PFSK-1 (cell line): ENCODE measurements around the gene ZFHX3.

Experiments used
- FOXP2 ChIP-seq: optimal IDR thresholded peaks from 2 replicates; pipeline ENCODE3; 2011; ENCODE audit warnings: borderline replicate concordance, control low read depth, inconsistent platforms; ENCODE audit not compliant: insufficient read depth; ENCODE audit errors: extremely low read length, extremely low read depth
- POLR2AphosphoS5 ChIP-seq: IDR thresholded peaks from 2 replicates; pipeline ENCODE4 v1.6.1; 2012; ENCODE audit warnings: low read depth, mild to moderate bottlenecking, control low read depth, low read length, moderate library complexity
- SIN3A ChIP-seq: IDR thresholded peaks from 2 replicates; pipeline ENCODE4 v1.6.1; 2012; ENCODE audit warnings: mild to moderate bottlenecking, low read length, moderate library complexity, borderline replicate concordance; ENCODE audit not compliant: insufficient read depth
- TAF1 ChIP-seq: IDR thresholded peaks from 2 replicates; pipeline ENCODE4 v1.6.1; 2012; ENCODE audit warnings: low read length, control low read depth, borderline replicate concordance; ENCODE audit not compliant: insufficient read depth
- TF ChIP-seq, protein P1 (sequence below), 2 experiments: IDR thresholded peaks; 2 replicates each; pipeline versions ENCODE4 v1.6.1 to v1.8.0; 2011 to 2012; ENCODE audit warnings: low read depth in 2 of 2, low read length in 2 of 2, control low read depth in 1 of 2, inconsistent platforms in 1 of 2, mild to moderate bottlenecking in 1 of 2, moderate library complexity in 1 of 2; ENCODE audit not compliant: insufficient read depth in 1 of 2

Gene ZFHX3

DNA sequence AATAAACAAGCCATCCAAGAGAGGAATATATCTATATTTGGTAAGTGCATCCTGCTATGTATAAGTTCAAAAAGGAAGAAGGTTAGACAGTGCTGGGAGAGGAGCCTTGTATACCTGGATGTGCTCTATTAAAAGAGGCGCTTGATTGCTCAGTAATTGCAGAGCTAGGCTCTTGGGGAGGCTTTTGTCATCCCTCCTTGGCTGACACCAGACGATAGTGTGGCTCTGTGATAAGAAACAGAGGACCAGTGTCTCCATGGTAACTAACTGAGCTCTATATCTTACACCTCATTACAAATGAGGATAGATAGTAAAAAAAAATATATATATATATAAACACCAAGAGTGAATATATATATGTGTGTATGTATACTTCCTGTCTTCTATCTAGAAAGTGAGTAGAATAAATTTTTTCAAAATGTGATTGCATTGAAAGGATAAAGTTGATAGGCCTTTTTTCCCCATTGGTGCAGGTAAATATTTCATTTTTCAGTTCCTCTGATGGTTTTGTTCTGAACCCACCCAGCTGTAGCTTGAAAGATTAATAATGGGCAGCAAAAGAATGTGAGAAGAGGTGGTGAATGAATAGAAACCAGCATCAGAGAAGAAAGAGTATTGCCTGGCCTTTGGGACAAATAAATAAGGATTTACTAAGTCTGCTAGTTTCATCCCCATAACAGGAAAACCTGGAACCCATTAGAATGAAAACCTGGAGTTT, 303.7 kb downstream of the ZFHX3 start:
- TF ChIP-seq, protein P1, sequence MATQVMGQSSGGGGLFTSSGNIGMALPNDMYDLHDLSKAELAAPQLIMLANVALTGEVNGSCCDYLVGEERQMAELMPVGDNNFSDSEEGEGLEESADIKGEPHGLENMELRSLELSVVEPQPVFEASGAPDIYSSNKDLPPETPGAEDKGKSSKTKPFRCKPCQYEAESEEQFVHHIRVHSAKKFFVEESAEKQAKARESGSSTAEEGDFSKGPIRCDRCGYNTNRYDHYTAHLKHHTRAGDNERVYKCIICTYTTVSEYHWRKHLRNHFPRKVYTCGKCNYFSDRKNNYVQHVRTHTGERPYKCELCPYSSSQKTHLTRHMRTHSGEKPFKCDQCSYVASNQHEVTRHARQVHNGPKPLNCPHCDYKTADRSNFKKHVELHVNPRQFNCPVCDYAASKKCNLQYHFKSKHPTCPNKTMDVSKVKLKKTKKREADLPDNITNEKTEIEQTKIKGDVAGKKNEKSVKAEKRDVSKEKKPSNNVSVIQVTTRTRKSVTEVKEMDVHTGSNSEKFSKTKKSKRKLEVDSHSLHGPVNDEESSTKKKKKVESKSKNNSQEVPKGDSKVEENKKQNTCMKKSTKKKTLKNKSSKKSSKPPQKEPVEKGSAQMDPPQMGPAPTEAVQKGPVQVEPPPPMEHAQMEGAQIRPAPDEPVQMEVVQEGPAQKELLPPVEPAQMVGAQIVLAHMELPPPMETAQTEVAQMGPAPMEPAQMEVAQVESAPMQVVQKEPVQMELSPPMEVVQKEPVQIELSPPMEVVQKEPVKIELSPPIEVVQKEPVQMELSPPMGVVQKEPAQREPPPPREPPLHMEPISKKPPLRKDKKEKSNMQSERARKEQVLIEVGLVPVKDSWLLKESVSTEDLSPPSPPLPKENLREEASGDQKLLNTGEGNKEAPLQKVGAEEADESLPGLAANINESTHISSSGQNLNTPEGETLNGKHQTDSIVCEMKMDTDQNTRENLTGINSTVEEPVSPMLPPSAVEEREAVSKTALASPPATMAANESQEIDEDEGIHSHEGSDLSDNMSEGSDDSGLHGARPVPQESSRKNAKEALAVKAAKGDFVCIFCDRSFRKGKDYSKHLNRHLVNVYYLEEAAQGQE (IDR thresholded peaks at IDR 0.05; ENCODE audit: insufficient read depth in 1 of 2, low read depth in 2 of 2, low read length in 2 of 2), result no peak
- TF ChIP-seq SIN3A, result no peak
- no peak for TF ChIP-seq POLR2AphosphoS5
- TF ChIP-seq TAF1, result no peak
- TF ChIP-seq FOXP2, result no peak

DNA sequence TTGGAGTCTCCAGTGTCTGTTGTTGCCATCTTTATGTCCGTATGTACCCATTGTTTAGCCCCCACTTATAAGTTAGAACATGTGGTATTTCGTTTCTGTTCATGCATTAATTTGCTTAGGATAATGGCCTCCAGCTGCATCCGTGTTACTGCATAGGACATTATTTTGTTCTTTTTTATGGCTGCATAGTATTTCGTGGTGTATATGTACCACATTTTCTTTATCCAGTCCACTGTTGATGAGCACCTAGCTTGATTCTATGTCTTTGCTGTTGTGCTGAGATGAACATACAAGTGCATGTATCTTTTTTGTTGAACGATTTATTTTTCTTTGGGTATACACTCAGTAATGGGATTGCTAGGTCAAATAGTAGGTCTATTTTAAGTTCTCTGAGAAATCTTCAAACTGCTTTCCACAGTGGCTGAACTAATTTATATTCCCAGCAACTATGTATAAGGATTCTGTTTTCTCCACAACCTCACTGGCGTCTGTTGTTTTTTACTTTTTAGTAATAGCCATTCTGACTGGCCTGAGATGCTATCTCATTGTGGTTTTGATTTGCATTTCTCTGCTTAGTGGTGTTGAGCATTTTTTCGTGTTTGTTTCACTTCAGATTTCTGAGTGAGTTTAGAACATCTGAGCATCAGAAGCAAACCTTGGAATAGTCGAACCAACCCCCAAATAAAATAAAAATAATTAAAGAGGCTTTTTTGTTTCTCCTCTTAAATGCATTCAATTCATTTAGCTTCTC, 304.7 kb downstream of the ZFHX3 start:
- TF ChIP-seq TAF1, result no peak
- no peak for TF ChIP-seq POLR2AphosphoS5
- no peak for TF ChIP-seq FOXP2
- TF ChIP-seq SIN3A, result no peak
- TF ChIP-seq, protein P1 (IDR thresholded peaks at IDR 0.05; ENCODE audit: insufficient read depth in 1 of 2, low read depth in 2 of 2, low read length in 2 of 2), result no peak

DNA sequence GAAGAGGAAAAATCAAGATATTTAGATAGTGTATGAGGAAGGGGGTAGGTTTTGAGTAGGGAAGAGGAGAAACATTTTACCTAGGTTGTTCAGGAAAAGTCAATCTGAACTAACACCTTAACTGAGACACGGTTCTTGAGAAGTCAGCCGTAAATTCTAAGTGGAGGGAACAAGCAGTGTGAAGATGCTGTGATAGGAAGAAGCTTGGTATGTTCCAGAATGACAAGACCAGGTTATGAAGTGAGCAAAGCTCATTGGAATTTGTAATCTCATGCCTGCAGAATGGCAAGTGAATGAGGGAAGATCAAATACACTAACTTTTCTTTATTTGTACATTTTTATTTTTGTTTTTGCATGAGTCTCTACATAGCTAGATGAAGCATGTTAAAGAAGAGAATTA, 307.6 kb downstream of the ZFHX3 start:
- no peak for TF ChIP-seq SIN3A
- no peak for TF ChIP-seq TAF1
- TF ChIP-seq POLR2AphosphoS5, result no peak
- TF ChIP-seq, protein P1 (IDR thresholded peaks at IDR 0.05; ENCODE audit: insufficient read depth in 1 of 2, low read depth in 2 of 2, low read length in 2 of 2), result no peak
- no peak for TF ChIP-seq FOXP2

DNA sequence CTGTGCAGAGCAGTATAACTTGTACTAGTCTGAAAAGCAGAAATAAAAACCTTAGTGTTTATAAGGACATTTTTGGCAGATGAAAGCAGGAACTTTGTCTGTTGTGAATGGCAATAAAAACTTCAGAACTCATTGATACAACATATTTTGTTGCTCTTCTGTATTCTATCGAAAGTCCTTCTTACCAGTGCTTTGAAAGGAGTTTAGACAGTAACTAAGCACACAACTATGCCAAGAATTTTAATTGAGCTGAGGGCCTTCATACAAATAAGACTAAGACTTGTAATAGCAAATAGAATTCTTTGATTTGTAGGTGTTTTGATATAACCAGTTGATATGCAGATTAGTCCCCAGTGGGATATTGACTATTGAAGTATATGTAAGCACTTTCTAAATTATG, 308.4 kb downstream of the ZFHX3 start:
- TF ChIP-seq, protein P1 (IDR thresholded peaks at IDR 0.05; ENCODE audit: insufficient read depth in 1 of 2, low read depth in 2 of 2, low read length in 2 of 2), result no peak
- TF ChIP-seq TAF1 (no peak), SIN3A (no peak), POLR2AphosphoS5 (no peak)

DNA sequence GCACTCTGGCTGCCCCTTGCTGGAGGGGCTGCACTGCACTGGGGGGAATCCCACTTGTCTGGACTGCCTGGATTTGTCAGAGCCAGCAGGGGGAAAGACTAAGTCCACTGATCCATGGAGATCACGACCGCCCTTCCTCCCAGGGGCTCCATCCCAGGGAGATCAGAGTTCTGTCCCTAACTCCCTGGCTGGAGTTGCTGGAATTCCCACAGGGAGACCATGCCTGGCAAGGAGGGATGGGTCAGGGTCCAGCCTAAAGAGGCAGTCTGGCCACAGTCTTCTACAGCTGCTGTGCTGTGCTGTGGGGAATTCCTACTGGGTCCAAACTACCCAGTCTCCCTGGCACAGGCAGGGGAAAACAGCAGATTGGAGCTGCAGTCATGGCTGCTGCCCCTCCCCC, 311.9 kb downstream of the ZFHX3 start:
- TF ChIP-seq TAF1, result no peak
